ENCODE results near the gene HOXC11. TPM values are rescaled to one million over a fixed set of nuclear protein-coding genes. Genes with fewer than 3 reads are reported as not detected.
A peak's percentile ranks its signal among the peaks of the same experiment; 100 is the strongest.

HOXC11 gene
- polyA plus RNA-seq, 3 donors, result 2.1 to 2.3 (median 2.1) TPM

GRCh38 chr12:54007538-54008259, 34.8 kb downstream of the HOXC11 start:
- no peak for DNase-seq

- no peak for DNase-seq
These were observed 35.3 kb downstream of the HOXC11 start for GRCh38 chr12:54008260-54008552.

- no peak for DNase-seq
These were observed 36.5 kb downstream of the HOXC11 start for GRCh38 chr12:54009171-54010052.

GRCh38 chr12:54010053-54010971, 37.4 kb downstream of the HOXC11 start:
- DNase-seq, result no peak

GRCh38 chr12:54010972-54011664, 38.2 kb downstream of the HOXC11 start:
- DNase-seq, result no peak

- no peak for DNase-seq
These were observed 39.0 kb downstream of the HOXC11 start for GRCh38 chr12:54011665-54012532.

GRCh38 chr12:54012631-54013409, 39.9 kb downstream of the HOXC11 start:
- no peak for DNase-seq

GRCh38 chr12:54014377-54015017, 41.6 kb downstream of the HOXC11 start:
- no peak for DNase-seq

GRCh38 chr12:54015018-54015931, 42.3 kb downstream of the HOXC11 start:
- no peak for DNase-seq

- no peak for DNase-seq
These were observed 43.1 kb downstream of the HOXC11 start for GRCh38 chr12:54016051-54016450.

GRCh38 chr12:54016478-54016964, 43.6 kb downstream of the HOXC11 start:
- DNase-seq, result peak; percentile 96

- DNase-seq, result no peak
These were observed 44.3 kb downstream of the HOXC11 start for GRCh38 chr12:54017027-54017788.

- DNase-seq, result peak; percentile 91
These were observed 45.0 kb downstream of the HOXC11 start for GRCh38 chr12:54017878-54018467.

GRCh38 chr12:54018468-54018984, 45.6 kb downstream of the HOXC11 start:
- no peak for DNase-seq

- DNase-seq, result no peak
These were observed 46.3 kb downstream of the HOXC11 start for GRCh38 chr12:54019091-54019811.
